Heart left ventricle (tissue), 13 donors: ENCODE results near the gene FCMR.

ENCODE experiments used
- POLR2A ChIP-seq, 2 donors: fragments of 450-650 bp; IDR thresholded peaks; one replicate each; pipeline ENCODE4 v1.6.1; 2017; ENCODE audit warnings: antibody characterized with exemption in 2 of 2, mild to moderate bottlenecking in 2 of 2, moderate library complexity in 2 of 2
- TF ChIP-seq, protein P1 (sequence below), 12 donors: fragments of 200-600 bp; sonication (generic) in 4 of 12; IDR thresholded peaks; one replicate each; pipeline versions ENCODE4 v1.5.0 to v1.8.0; 2018 to 2022; ENCODE audit warnings: antibody characterized with exemption in 12 of 12, mild to moderate bottlenecking in 5 of 12
- donor health status: ischemic (EF 13 %, LVEDD 7.1; RV severe dilation, severe dysfunction).
- donor health status: DM: no; HTN: yes; CAD: no.
- donor health status: DM: no; HTN: no; CAD: no.
- donor health status: ischemic (EF 25% LVEDD 6.9; RV normal size, moderate dysfunction).
- donor health status: ischemic (EF 25% LVEDD 5.7; RV mildly dilated, moderate dysfunction).
- donor health status: ischemic (EF 35%, LVEDD 5.7; RV mildly dilated, moderate dysfunction).
- donor health status: nonischemic (EF 11% LVEDD 7.7; RV severe dilation, severe dysfunction).
- donor health status: DM: yes; HTN: yes; CAD: no.
- donor health status: PGD.
- donor health status: ischemic (EF 29% LVEDD 5.4; RV normal size, mild dysfunction).
- donor health status: nonischemic (EF 23%, LVEDD 6.1; RV moderate dilation, normal function).

DNA sequence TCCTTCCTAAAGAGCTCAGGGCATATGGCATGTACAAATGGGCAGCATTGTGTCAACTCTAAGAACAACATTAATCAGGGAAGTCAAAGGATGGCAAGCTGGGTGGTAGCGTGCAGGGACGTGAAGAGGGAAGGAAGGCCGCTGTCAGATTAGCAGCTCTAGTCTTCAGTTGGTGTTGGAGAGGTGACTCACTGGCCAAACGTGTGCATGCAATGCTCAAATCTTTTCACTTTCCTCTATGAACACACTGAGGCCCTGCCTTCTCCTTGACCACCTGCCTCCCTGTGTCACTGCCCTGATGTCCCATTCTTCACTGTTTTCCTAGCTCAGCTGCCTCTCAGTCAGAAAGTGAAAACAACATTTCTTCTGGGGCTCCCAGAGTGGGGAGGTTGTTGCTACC, 30.4 kb upstream of the FCMR start:
- TF ChIP-seq, protein P1, sequence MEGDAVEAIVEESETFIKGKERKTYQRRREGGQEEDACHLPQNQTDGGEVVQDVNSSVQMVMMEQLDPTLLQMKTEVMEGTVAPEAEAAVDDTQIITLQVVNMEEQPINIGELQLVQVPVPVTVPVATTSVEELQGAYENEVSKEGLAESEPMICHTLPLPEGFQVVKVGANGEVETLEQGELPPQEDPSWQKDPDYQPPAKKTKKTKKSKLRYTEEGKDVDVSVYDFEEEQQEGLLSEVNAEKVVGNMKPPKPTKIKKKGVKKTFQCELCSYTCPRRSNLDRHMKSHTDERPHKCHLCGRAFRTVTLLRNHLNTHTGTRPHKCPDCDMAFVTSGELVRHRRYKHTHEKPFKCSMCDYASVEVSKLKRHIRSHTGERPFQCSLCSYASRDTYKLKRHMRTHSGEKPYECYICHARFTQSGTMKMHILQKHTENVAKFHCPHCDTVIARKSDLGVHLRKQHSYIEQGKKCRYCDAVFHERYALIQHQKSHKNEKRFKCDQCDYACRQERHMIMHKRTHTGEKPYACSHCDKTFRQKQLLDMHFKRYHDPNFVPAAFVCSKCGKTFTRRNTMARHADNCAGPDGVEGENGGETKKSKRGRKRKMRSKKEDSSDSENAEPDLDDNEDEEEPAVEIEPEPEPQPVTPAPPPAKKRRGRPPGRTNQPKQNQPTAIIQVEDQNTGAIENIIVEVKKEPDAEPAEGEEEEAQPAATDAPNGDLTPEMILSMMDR (IDR thresholded peaks at IDR 0.05) = no peak
- TF ChIP-seq POLR2A (IDR thresholded peaks at IDR 0.05) = no peak
